ENCODE data around the gene AQP7.
A peak's percentile ranks its signal among the peaks of the same experiment; 100 is the strongest.

The AQP7 gene

GRCh38 chr9:33414889-33415500 is 12.6 kb upstream of the AQP7 start (continued):
- TF ChIP-seq TSHZ1 (tag by site-specific recombination; IDR thresholded peaks at IDR 0.05; ENCODE audit: borderline replicate concordance): no peak
- TF ChIP-seq ZNF629 (tag by site-specific recombination; IDR thresholded peaks at IDR 0.05): no peak

- no peak overlapping the region for H3K4me3 ChIP-seq (ENCODE audit: low read depth, low read length)
- POLR2A ChIA-PET: no interaction called here
- H3K27ac ChIP-seq (ENCODE audit: extremely low read depth, low read depth, low read length): no peak overlapping the region
- 0 out of 2 replicates have a peak, but pooled peaks cover 3% of the 10 kb centered on the region for H3K4me1 ChIP-seq (ENCODE audit: control insufficient read depth, insufficient read depth, low read length)
- TF ChIP-seq GLIS1 (tag by site-specific recombination; IDR thresholded peaks at IDR 0.05): peak; percentile 12; the same call in 1 of the 2 replicates
- no peak for TF ChIP-seq MYNN (tag by site-specific recombination; IDR thresholded peaks at IDR 0.05; ENCODE audit: borderline replicate concordance)
- TF ChIP-seq ZNF837 (tag by site-specific recombination; IDR thresholded peaks at IDR 0.05): no peak
- no peak for TF ChIP-seq ELK4 (IDR thresholded peaks at IDR 0.05; ENCODE audit: borderline replicate concordance, low read depth, low read length)
- CTCF ChIA-PET: interaction anchor here (0.6 to 6.4 kb wide), 17 partner anchors 8 to 388 kb away, joined by 3 to 51 read pairs (median 9); partner anchors contain the start of genes AQP3, AQP7 and NOL6
- H3K36me3 ChIP-seq (ENCODE audit: control insufficient read depth in 2 of 2, insufficient read depth in 1 of 2, low read length in 2 of 2): no peaks in the 10 kb centered on the region
- no peaks in the 10 kb centered on the region for H3K9me3 ChIP-seq (ENCODE audit: control insufficient read depth, insufficient read depth, low read depth, low read length)
Measured at GRCh38 chr9:33414268-33414667, 11.9 kb upstream of the AQP7 start.

GRCh38 chr9:33408087-33408486 is 5.7 kb upstream of the AQP7 start:
- Histone ChIP-seq H3K9me3 (ENCODE audit: control insufficient read depth, insufficient read depth, low read depth, low read length) (no peaks in the 10 kb centered on the region), H3K4me3 (ENCODE audit: low read depth, low read length) (no peak overlapping the region), H3K4me1 (ENCODE audit: control insufficient read depth, insufficient read depth, low read length) (no peaks in the 10 kb centered on the region), H3K36me3 (ENCODE audit: control insufficient read depth in 2 of 2, insufficient read depth in 1 of 2, low read length in 2 of 2) (no peaks in the 10 kb centered on the region), H3K27ac (ENCODE audit: extremely low read depth, low read depth, low read length) (no peak overlapping the region)
- POLR2A ChIA-PET: interaction anchor here (1.4 kb wide), 1 partner anchor 66 kb away, joined by 9 read pairs; the partner anchor contains the start of gene NOL6
- TF ChIP-seq IKZF3 (tag by site-specific recombination; IDR thresholded peaks at IDR 0.05) (no peak), REST (tag by site-specific recombination; IDR thresholded peaks at IDR 0.05) (no peak), ELK4 (IDR thresholded peaks at IDR 0.05; ENCODE audit: borderline replicate concordance, low read depth, low read length) (no peak), CTCF (tag by site-specific recombination; IDR thresholded peaks at IDR 0.05) (no peak), ZNF26 (tag by site-specific recombination; IDR thresholded peaks at IDR 0.05) (no peak)
- CTCF ChIA-PET: interaction anchor here (0.8 to 2.1 kb wide), 4 partner anchors 8 to 59 kb away, joined by 3 to 15 read pairs (median 6); no protein-coding TSS in a partner anchor

Measured in HEK293 (cell line).